GM10248 (cell line): ENCODE measurements around the gene CBX1.

Source experiments
- CTCF ChIA-PET: fragments of 300-600 bp; sonication (Branson Sonifier 250); formaldehyde crosslinking; extraction: SDS; loops from one replicate; lab custom pipeline; 2021; ENCODE audit warnings: antibody characterized with exemption; lab: Yijun Ruan, JAX
- POLR2A ChIA-PET: fragments of 350-650 bp; sonication (Branson Sonifier 250); formaldehyde crosslinking; extraction: SDS; loops from one replicate; lab custom pipeline; 2020; ENCODE audit warnings: antibody characterized with exemption; lab: Yijun Ruan, JAX
- DNase-seq: peaks from one replicate; pipeline ENCODE4 v3.0.0; 2012; ENCODE audit errors: extremely low spot score
- TF ChIP-seq, protein P1 (sequence below): IDR thresholded peaks from 2 replicates; pipeline ENCODE4 v1.5.1; 2012; ENCODE audit warnings: mild to moderate bottlenecking, low read depth; ENCODE audit errors: extremely low read depth, missing control alignments, control extremely low read depth

Gene CBX1

DNA sequence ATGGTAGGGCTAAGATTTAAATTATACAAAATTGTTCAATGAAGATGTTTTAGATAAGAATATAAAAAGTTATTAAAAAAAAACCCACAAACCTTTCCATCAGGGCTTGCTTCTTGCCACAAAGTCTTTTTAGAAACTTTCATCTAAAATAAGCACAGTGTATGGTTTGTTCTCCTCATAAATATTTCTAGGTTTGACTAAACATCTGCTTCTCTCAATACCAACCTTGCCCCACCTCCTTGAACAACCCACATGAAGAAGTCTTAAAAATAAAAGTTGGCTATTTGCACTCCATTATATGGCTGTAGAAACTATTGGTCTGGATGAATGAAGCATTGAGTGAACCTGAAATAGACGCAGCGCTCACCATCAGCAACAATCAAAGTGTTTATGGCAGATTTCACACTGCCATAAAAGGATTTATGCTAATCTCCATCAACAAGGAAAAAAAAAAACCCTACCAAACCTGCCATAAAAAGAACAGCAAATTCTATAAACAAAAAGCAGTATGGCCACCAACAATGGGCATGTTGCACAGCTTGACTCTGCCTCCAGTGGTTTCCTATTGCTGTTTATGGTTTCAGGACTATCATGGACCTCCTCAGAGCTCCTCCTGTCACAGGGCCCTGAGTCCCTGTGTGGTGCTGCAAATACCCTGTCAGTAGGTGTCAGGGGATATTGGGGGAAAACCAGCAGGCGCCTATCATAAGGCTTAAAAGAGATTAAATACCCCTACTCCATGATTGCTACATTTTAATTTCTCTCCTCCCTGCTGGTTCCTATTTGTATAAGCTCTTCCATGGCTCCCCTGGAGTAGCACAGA lies 43.9 kb upstream of the CBX1 start:
- POLR2A ChIA-PET, result no interaction called here
- no peak for DNase-seq
- TF ChIP-seq, protein P1, sequence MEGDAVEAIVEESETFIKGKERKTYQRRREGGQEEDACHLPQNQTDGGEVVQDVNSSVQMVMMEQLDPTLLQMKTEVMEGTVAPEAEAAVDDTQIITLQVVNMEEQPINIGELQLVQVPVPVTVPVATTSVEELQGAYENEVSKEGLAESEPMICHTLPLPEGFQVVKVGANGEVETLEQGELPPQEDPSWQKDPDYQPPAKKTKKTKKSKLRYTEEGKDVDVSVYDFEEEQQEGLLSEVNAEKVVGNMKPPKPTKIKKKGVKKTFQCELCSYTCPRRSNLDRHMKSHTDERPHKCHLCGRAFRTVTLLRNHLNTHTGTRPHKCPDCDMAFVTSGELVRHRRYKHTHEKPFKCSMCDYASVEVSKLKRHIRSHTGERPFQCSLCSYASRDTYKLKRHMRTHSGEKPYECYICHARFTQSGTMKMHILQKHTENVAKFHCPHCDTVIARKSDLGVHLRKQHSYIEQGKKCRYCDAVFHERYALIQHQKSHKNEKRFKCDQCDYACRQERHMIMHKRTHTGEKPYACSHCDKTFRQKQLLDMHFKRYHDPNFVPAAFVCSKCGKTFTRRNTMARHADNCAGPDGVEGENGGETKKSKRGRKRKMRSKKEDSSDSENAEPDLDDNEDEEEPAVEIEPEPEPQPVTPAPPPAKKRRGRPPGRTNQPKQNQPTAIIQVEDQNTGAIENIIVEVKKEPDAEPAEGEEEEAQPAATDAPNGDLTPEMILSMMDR, result no peak
- CTCF ChIA-PET, result interaction anchor here (1.6 to 1.8 kb wide), 2 partner anchors 10 to 119 kb away, joined by 4 to 5 read pairs; no protein-coding TSS in a partner anchor

- no peak for DNase-seq
- TF ChIP-seq, protein P1, result no peak
- POLR2A ChIA-PET, result no interaction called here
- CTCF ChIA-PET, result interaction anchor here (1.5 to 1.7 kb wide), 2 partner anchors 9 kb away, joined by 3 to 4 read pairs; no protein-coding TSS in a partner anchor
Observed at GRCh38 chr17:48144231-48144630, 43.0 kb upstream of the CBX1 start.

GRCh38 chr17:48143629-48144028 lies 42.4 kb upstream of the CBX1 start:
- peak; percentile 38 for DNase-seq
- CTCF ChIA-PET, result interaction anchor here (1.0 to 1.7 kb wide), 5 partner anchors 9 to 69 kb away, joined by 3 to 4 read pairs (median 3); no protein-coding TSS in a partner anchor
- POLR2A ChIA-PET, result no interaction called here
- TF ChIP-seq, protein P1, result no peak

- no peak for DNase-seq
- TF ChIP-seq, protein P1, result no peak
- CTCF ChIA-PET, result interaction anchor here (1.5 to 2.4 kb wide), 3 partner anchors 9 to 115 kb away, joined by 4 to 9 read pairs (median 4); no protein-coding TSS in a partner anchor
- POLR2A ChIA-PET, result no interaction called here
Observed at GRCh38 chr17:48139944-48140343, 38.7 kb upstream of the CBX1 start.

GRCh38 chr17:48137656-48138055 lies 36.4 kb upstream of the CBX1 start:
- no peak for DNase-seq
- TF ChIP-seq, protein P1, result no peak
- CTCF ChIA-PET, result interaction anchor here (2.4 to 2.6 kb wide), 2 partner anchors 10 to 58 kb away, joined by 7 to 9 read pairs; no protein-coding TSS in a partner anchor
- POLR2A ChIA-PET, result no interaction called here

- TF ChIP-seq, protein P1, result peak; percentile 45
- DNase-seq, result peak; percentile 32
- ChIA-PET CTCF (interaction anchor here (0.8 to 2.2 kb wide), 12 partner anchors 9 to 460 kb away, joined by 3 to 9 read pairs (median 4); partner anchors contain the start of gene HOXB5), POLR2A (no interaction called here)
Observed at GRCh38 chr17:48134912-48135480, 33.7 kb upstream of the CBX1 start.
